RPMI7951 (cell line): ENCODE data around the gene GJB4. TPM values are rescaled to one million over a fixed set of nuclear protein-coding genes. Genes with fewer than 3 reads are reported as not detected.
A peak's percentile ranks its signal among the peaks of the same experiment; 100 is the strongest.
"Not testable (repeated sequence)": the region's sequence is repeated elsewhere in the genome, so short reads cannot be mapped to it uniquely, and the experiment has no call there.

Source experiments
- DNase-seq: peaks from one replicate; pipeline ENCODE4 v3.0.0-alpha.2; 2012; ENCODE audit warnings: low read depth
- total RNA-seq: library from RNA; depleted of rRNA; stranded (reverse); fragments of >200 nt; shearing (Covaris generic); gene quantifications from 2 replicates; pipeline ENCODE4 v1.2.3, GENCODE V29; 2014; rRNA removed

The GJB4 gene
- not detected in 2 replicates for total RNA-seq

GRCh38 chr1:34759503-34760357 lies at the start of gene GJB4:
GJB4 (plus strand) TSS chr1:34759740; CDS start chr1:34761255, 1,515 bp downstream.
- DNase-seq, result no peak

- no peak for DNase-seq
Measured at GRCh38 chr1:34710812-34711211, 48.7 kb upstream of the GJB4 start.

- no peak for DNase-seq
Measured at GRCh38 chr1:34711485-34711884, 48.1 kb upstream of the GJB4 start.

GRCh38 chr1:34712007-34712688 lies 47.4 kb upstream of the GJB4 start:
- no peak for DNase-seq

GRCh38 chr1:34713443-34713842 lies 46.1 kb upstream of the GJB4 start:
- no peak for DNase-seq

- no peak for DNase-seq
Measured at GRCh38 chr1:34714386-34714785, 45.2 kb upstream of the GJB4 start.

- DNase-seq, result no peak
Measured at GRCh38 chr1:34715139-34715538, 44.4 kb upstream of the GJB4 start.

GRCh38 chr1:34721241-34721640 lies 38.3 kb upstream of the GJB4 start:
- DNase-seq, result no peak

- no peak for DNase-seq
Measured at GRCh38 chr1:34721646-34722355, 37.7 kb upstream of the GJB4 start.

GRCh38 chr1:34726861-34727260 lies 32.7 kb upstream of the GJB4 start:
- DNase-seq, result no peak

- DNase-seq, result no peak
Measured at GRCh38 chr1:34730485-34730884, 29.1 kb upstream of the GJB4 start.

- DNase-seq, result not testable (repeated sequence)
Measured at GRCh38 chr1:34732831-34733230, 26.7 kb upstream of the GJB4 start.

- DNase-seq, result no peak
Measured at GRCh38 chr1:34736692-34737091, 22.8 kb upstream of the GJB4 start.

GRCh38 chr1:34737236-34737635 lies 22.3 kb upstream of the GJB4 start:
- not testable (repeated sequence) for DNase-seq

GRCh38 chr1:34739613-34740012 lies 19.9 kb upstream of the GJB4 start:
- DNase-seq, result no peak

- DNase-seq, result no peak
Measured at GRCh38 chr1:34740161-34740868, 19.2 kb upstream of the GJB4 start.

GRCh38 chr1:34742667-34743270 lies 16.8 kb upstream of the GJB4 start:
- DNase-seq, result peak; percentile 51

GRCh38 chr1:34743775-34744174 lies 15.8 kb upstream of the GJB4 start:
- DNase-seq, result peak; percentile 22

- no peak for DNase-seq
Measured at GRCh38 chr1:34744851-34745250, 14.7 kb upstream of the GJB4 start.

- no peak for DNase-seq
Measured at GRCh38 chr1:34745666-34746065, 13.9 kb upstream of the GJB4 start.

- DNase-seq, result no peak
Measured at GRCh38 chr1:34746101-34746500, 13.4 kb upstream of the GJB4 start.
